GM12878 (cell line): ENCODE data around the gene GALNT16. TPM values are rescaled to one million over a fixed set of nuclear protein-coding genes. Genes with fewer than 3 reads are reported as not detected.

Source experiments
- ATAC-seq: fragments of 200-7000 bp; cut with Tn5 transposase; 3 replicates; pipeline ENCODE4 v1.9.1; 2020; ENCODE audit warnings: mild to moderate bottlenecking, moderate library complexity
- BruUV-seq: library from RNA; stranded (reverse); fragments of 400-500 nt; replicated peaks from 2 replicates; lab custom pipeline; 2021; lab: Mats Ljungman, UMichigan
- CTCF ChIA-PET: fragments of 300-600 bp; sonication (Branson Sonifier 250); formaldehyde crosslinking; extraction: SDS; loops from one replicate; lab custom pipeline; 2021; ENCODE audit warnings: inconsistent platforms; lab: Yijun Ruan, JAX
- POLR2A ChIA-PET: fragments of 350-600 bp; formaldehyde crosslinking; extraction: SDS; loops from one replicate; lab custom pipeline; 2021; ENCODE audit warnings: inconsistent platforms; lab: Charles Lee
- RAD21 ChIA-PET: fragments of 300-600 bp; sonication (Branson Sonifier 250); formaldehyde crosslinking; loops from one replicate; lab custom pipeline; 2023; ENCODE audit warnings: antibody characterized with exemption; ENCODE audit not compliant: unreplicated experiment; lab: Charles Lee
- SMC1A ChIA-PET: fragments of 300-600 bp; sonication (Branson Sonifier 250); formaldehyde crosslinking; loops from one replicate; lab custom pipeline; 2023; ENCODE audit not compliant: unreplicated experiment, uncharacterized antibody; lab: Charles Lee
- DNase-seq: peaks from one replicate; pipeline ENCODE4 v3.0.0-alpha.2; 2011; ENCODE audit warnings: low read depth, low spot score
- FAIRE-seq: peaks from 3 replicates; lab custom pipeline; 2011; peaks lifted over from hg19 to GRCh38; lab: Jason Lieb, UNC
- H2AFZ ChIP-seq: 2 replicates; pipeline ENCODE4 v1.6.0; 2011; ENCODE audit warnings: low read depth, low read length, control low read depth; ENCODE audit not compliant: control insufficient read depth
- H3K27ac ChIP-seq: 2 replicates; pipeline ENCODE4 v1.5.1; 2011; ENCODE audit warnings: control low read depth; ENCODE audit not compliant: control insufficient read depth, insufficient read depth
- H3K27me3 ChIP-seq, 2 experiments: replicated peaks in 1 of 2; 2 replicates each; pipeline versions ENCODE4 v1.6.0 to v1.6.1; 2011; ENCODE audit warnings: low read length in 1 of 2; ENCODE audit not compliant: control insufficient read depth in 2 of 2, insufficient read depth in 2 of 2
- H3K36me3 ChIP-seq, 2 experiments: 2 replicates each; pipeline ENCODE4 v1.5.1; 2011; ENCODE audit warnings: low read length in 1 of 2; ENCODE audit not compliant: control insufficient read depth in 2 of 2, insufficient read depth in 2 of 2
- H3K4me1 ChIP-seq: 2 replicates; pipeline ENCODE4 v1.6.1; 2011; ENCODE audit warnings: mild to moderate bottlenecking, low read length, moderate library complexity, mixed read lengths; ENCODE audit not compliant: control insufficient read depth, insufficient read depth
- H3K4me2 ChIP-seq: 2 replicates; pipeline ENCODE4 v1.6.0; 2011; ENCODE audit warnings: control low read depth; ENCODE audit not compliant: control insufficient read depth, insufficient read depth
- H3K4me3 ChIP-seq: fragments of 200-600 bp; sonication (generic); 2 replicates; pipeline ENCODE4 v1.5.1; 2016
- H3K79me2 ChIP-seq: 2 replicates; pipeline ENCODE4 v1.6.0; 2011; ENCODE audit warnings: low read length; ENCODE audit not compliant: control insufficient read depth, insufficient read depth
- H3K9ac ChIP-seq: 2 replicates; pipeline ENCODE4 v1.8.0; 2011; ENCODE audit warnings: low read length, control low read depth, mixed read lengths; ENCODE audit not compliant: control insufficient read depth, insufficient read depth
- H3K9me3 ChIP-seq: replicated peaks from 3 replicates; pipeline ENCODE4 v1.5.1; 2011; ENCODE audit warnings: mild to moderate bottlenecking, low read length; ENCODE audit not compliant: control insufficient read depth, insufficient read depth
- H4K20me1 ChIP-seq: 2 replicates; pipeline ENCODE4 v1.6.0; 2011; ENCODE audit not compliant: control insufficient read depth, insufficient read depth
- HCFC1 ChIP-seq: fragments of 150-350 bp; IDR thresholded peaks from 2 replicates; pipeline ENCODE4 v1.6.1; 2014; ENCODE audit warnings: low read length
- IRF4 ChIP-seq: IDR thresholded peaks from 2 replicates; pipeline ENCODE4 v1.6.1; 2011; ENCODE audit warnings: low read depth, low read length
- SMC3 ChIP-seq: IDR thresholded peaks from 2 replicates; pipeline ENCODE4 v1.6.1; 2011; ENCODE audit warnings: low read length, improper control_type of control experiment, borderline replicate concordance
- ZNF24 ChIP-seq: fragments of 450-650 bp; IDR thresholded peaks from 2 replicates; pipeline ENCODE4 v1.6.1; 2017; ENCODE audit warnings: antibody characterized with exemption, mild to moderate bottlenecking
- ZNF384 ChIP-seq: IDR thresholded peaks from 2 replicates; pipeline ENCODE4 v1.6.1; 2012; ENCODE audit warnings: low read depth, mild to moderate bottlenecking, low read length, improper control_type of control experiment, borderline replicate concordance
- WGBS: methylation state at CpG from one replicate; pipeline ENCODE4 v1.1.6; 2016; ENCODE audit warnings: low lambda C conversion rate; ENCODE audit not compliant: insufficient replicate concordance, insufficient coverage; ENCODE audit errors: missing lambda C conversion rate; 5-methylcytosine and 5-hydroxymethylcytosine counted together
- in situ Hi-C: fragments of 300-500 bp; cut with MboI; formaldehyde crosslinking; loops from 9 replicates; pipeline ENCODE4 v1.14.3; 2018; ENCODE audit warnings: mixed read lengths
- intact Hi-C: fragments of 100-400 bp; cut with micrococcal nuclease; formaldehyde crosslinking; loops from one replicate; pipeline ENCODE4 v1.14.2; 2022; ENCODE audit not compliant: unreplicated experiment
- polyA plus RNA-seq, 11 experiments: library from polyadenylated mRNA; depleted of rRNA in 4 of 11; unstranded in 6 of 11; stranded (reverse) in 5 of 11; fragments of >200 nt; fragmentation: Nextera tagmentation in 4 of 11; fragmentation: Illumina TruSeq in 1 of 11; extraction: Ambion mirVana in 4 of 11; extraction: Trizol in 1 of 11; gene quantifications; 1 replicate in 1 of 11; 2 replicates in 10 of 11; pipeline versions ENCODE4 v1.2.1 to v1.2.3, GENCODE V29; 2011 to 2016; ENCODE audit warnings: inconsistent platforms in 2 of 11, missing spikeins in 2 of 11, low read depth in 1 of 11
- total RNA-seq, 4 experiments: library from RNA; depleted of rRNA in 3 of 4; stranded (reverse); fragments of >200 nt in 3 of 4; fragmentation: Illumina TruSeq in 1 of 4; extraction: Trizol in 1 of 4; gene quantifications; 2 replicates each; pipeline versions ENCODE4 v1.2.1 to v1.2.3, GENCODE V29; 2013 to 2021
- TF ChIP-seq, protein P1 (sequence below): fragments of 450-650 bp; IDR thresholded peaks from 2 replicates; pipeline ENCODE4 v1.6.1; 2018; ENCODE audit warnings: mild to moderate bottlenecking, low read depth, moderate library complexity; ENCODE audit not compliant: partially characterized antibody
- TF ChIP-seq, protein P2 (sequence below): fragments of 450-650 bp; IDR thresholded peaks from 2 replicates; pipeline ENCODE4 v1.6.1; 2016; ENCODE audit warnings: mild to moderate bottlenecking

The GALNT16 gene
- total and polyA plus RNA-seq, 10 of the 15 experiments (the other 5 are each of a cell fraction or from before 2014, with no cell fraction given) = under 0.01 to 0.08 (median 0.03) TPM; not detected in 3

DNA sequence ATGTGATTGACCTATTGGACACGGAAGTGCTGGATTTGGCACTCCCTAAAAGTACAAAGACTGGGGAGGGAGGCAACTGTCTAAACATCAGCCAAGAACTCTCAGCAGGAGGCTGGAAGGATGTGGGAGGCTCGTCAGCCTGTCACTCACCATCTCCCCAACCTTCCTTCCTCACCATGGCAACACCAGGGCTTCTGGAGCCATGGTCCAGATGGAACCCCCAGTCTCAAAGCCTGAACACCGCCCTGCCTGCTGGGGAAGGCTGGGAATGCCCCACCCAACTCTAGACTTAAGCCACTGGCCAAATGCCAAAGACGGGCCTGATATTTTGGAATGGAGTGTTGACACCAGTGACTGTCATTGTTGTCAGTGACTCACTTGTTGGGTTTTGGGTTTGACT is 55.3 kb downstream of the GALNT16 start:
- no peaks in the 10 kb centered on the region for H3K79me2 ChIP-seq
- DNase-seq (no peak), ATAC-seq (no peak), FAIRE-seq (no peak)
- no TSS peak for BruUV-seq
- no peak overlapping the region for H3K9ac ChIP-seq
- no peak overlapping the region for H2AFZ ChIP-seq
- H3K4me2 ChIP-seq = no peak overlapping the region
- no peak overlapping the region for H3K27ac ChIP-seq
- ChIA-PET SMC1A (no interaction called here), RAD21 (no interaction called here), CTCF (no interaction called here), POLR2A (no interaction called here)
- intact Hi-C loops = no loop called here
- H3K4me3 ChIP-seq = no peak overlapping the region
- WGBS = 47% methylated on average over 4 of the region's 4 CpGs
- in situ Hi-C loops = no loop called here
- no peaks in the 10 kb centered on the region for H3K9me3 ChIP-seq
- no peaks in the 10 kb centered on the region for H3K36me3 ChIP-seq
- TF ChIP-seq IRF4 = no peak
- TF ChIP-seq ZNF384 = no peak
- TF ChIP-seq, protein P1, sequence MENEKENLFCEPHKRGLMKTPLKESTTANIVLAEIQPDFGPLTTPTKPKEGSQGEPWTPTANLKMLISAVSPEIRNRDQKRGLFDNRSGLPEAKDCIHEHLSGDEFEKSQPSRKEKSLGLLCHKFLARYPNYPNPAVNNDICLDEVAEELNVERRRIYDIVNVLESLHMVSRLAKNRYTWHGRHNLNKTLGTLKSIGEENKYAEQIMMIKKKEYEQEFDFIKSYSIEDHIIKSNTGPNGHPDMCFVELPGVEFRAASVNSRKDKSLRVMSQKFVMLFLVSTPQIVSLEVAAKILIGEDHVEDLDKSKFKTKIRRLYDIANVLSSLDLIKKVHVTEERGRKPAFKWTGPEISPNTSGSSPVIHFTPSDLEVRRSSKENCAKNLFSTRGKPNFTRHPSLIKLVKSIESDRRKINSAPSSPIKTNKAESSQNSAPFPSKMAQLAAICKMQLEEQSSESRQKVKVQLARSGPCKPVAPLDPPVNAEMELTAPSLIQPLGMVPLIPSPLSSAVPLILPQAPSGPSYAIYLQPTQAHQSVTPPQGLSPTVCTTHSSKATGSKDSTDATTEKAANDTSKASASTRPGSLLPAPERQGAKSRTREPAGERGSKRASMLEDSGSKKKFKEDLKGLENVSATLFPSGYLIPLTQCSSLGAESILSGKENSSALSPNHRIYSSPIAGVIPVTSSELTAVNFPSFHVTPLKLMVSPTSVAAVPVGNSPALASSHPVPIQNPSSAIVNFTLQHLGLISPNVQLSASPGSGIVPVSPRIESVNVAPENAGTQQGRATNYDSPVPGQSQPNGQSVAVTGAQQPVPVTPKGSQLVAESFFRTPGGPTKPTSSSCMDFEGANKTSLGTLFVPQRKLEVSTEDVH = no peak
- no peak for TF ChIP-seq ZNF24
- no peak for TF ChIP-seq SMC3
- TF ChIP-seq, protein P2, sequence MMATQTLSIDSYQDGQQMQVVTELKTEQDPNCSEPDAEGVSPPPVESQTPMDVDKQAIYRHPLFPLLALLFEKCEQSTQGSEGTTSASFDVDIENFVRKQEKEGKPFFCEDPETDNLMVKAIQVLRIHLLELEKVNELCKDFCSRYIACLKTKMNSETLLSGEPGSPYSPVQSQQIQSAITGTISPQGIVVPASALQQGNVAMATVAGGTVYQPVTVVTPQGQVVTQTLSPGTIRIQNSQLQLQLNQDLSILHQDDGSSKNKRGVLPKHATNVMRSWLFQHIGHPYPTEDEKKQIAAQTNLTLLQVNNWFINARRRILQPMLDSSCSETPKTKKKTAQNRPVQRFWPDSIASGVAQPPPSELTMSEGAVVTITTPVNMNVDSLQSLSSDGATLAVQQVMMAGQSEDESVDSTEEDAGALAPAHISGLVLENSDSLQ = 0 out of 2 replicates have a peak, but pooled peaks have one; percentile 23
- no peak for TF ChIP-seq HCFC1
- no peaks in the 10 kb centered on the region; a peak in 1 of 4 replicates for H3K27me3 ChIP-seq
- peaks cover 6% of the 10 kb centered on the region for H3K4me1 ChIP-seq
- H4K20me1 ChIP-seq = no peaks in the 10 kb centered on the region
